GM19099 (cell line): ENCODE results near the gene NETO2.

Experiments
- POLR2A ChIP-seq: IDR thresholded peaks from 3 replicates; pipeline ENCODE4 v1.6.1; 2011; ENCODE audit warnings: low read depth; ENCODE audit not compliant: insufficient read length; ENCODE audit errors: extremely low read depth

Gene NETO2

DNA sequence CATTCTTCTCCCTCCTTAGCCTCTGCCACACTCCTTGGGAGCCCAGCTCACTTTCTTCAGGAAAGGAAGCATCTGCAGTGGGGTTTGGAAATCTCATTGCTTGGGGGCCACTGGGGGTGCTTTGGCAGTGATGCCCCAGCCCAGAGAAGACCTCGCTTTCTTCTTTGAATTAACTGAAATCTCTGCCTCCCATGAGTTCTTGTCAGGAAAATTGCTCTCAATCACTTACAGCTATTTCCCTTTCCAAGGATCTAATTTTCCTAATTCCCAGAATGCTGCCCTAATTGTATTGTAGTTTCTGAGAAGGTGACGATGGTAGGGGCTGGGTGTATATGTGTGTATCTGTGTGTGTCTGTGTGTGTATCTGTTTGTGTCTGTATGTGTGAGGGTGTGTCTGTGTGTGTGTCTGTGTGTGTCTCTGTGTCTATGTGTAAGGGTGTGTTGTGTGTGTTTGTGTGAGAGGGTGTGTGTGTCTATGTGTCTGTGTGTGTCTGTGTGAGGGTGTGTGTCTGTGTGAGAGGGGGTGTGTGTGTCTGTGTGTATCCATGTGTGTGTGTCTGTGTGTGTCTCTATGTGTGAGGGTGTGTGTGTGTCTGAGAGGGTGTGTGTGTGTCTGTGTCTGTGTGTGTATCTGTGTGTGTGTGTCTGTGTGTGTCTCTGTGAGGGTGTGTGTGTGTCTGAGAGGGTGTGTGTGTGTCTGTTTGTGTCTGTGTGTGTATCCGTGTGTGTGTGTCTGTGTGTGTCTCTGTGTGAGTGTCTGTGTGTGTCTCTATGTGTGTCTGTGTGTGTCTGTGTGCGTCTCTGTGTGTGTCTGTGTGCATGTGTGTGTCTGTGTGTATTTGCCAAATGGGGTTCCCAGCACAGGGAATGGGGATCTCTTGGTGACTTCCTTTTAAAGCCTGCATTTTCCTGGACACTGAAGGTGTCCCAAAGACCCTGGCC, 86.8 kb downstream of the NETO2 start:
- TF ChIP-seq POLR2A, result no peak

DNA sequence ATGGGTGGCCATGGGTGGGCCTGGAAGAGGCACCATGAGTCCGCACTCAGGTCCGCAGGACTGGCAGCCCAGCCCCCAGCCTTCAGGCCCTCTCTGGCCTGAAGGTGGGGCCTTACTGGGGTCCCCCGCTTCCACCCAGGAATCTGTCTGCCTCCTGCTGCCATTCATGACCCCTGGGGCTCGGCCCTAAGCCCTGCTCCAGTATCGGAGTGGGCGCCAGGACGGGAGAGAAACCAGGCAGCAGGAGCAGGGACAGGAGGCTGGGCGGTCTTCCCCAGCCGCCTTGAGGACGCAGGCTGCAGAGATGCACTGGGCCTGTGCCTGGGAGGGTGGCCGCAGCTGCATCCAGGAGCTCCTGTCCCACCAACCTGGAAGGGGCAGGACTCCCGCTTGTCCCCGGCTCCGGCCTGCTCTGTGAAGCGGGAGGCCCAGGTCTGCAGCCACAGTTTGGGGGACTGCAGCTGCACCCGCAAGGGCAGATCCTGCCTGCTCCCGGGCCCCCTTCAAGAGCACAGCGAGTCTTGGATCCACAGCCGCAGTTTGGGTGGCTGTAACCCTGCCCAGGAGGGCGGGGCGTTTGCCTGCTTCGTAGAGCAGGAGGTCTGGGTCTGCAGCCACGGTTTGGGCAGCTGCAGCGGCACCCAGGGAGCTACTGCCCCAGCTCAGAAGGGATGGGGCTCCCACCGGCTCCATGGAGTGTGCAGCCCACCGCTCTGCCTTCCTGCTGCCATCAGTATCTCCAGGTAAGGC, 88.4 kb downstream of the NETO2 start:
- TF ChIP-seq POLR2A, result no peak

DNA sequence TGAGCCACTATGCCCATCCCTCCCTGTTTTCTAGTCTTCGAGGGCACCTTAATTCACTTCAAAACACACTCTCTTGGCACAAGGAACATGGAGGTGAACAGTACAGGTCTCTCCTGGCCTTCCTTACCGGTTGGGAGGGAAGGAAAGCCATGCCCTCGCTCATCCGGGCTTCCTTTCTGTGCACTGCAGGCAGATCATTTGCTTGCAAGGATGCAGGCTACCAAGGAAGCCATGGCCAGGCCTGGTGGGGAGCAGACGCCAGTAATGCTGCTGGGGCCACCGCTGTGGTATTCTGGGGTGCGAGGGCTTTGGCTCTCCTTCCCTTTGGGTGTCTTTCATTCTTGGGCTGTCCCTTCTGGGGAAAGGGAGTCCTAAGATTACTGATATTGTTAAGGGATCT, 89.4 kb downstream of the NETO2 start:
- TF ChIP-seq POLR2A, result no peak

DNA sequence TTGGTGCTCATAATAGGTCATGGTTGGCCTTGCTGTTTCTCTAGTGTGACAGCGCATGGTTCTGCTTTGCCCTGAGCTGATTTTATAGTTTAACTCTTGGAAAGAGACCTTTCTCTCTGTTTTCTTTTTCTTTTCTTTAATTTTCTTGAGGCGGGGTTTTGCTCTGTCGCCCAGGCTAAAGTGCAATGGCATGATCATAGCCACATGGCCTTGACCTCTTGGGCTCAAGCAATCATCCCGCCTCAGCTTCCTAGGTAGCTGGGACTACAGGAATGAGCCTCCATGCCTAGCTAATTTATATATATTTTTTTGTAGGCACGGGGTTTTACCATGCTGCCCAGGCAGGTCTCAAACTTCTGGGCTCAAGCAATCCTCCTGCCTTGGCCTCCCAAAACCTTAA, 89.8 kb downstream of the NETO2 start:
- no peak for TF ChIP-seq POLR2A

DNA sequence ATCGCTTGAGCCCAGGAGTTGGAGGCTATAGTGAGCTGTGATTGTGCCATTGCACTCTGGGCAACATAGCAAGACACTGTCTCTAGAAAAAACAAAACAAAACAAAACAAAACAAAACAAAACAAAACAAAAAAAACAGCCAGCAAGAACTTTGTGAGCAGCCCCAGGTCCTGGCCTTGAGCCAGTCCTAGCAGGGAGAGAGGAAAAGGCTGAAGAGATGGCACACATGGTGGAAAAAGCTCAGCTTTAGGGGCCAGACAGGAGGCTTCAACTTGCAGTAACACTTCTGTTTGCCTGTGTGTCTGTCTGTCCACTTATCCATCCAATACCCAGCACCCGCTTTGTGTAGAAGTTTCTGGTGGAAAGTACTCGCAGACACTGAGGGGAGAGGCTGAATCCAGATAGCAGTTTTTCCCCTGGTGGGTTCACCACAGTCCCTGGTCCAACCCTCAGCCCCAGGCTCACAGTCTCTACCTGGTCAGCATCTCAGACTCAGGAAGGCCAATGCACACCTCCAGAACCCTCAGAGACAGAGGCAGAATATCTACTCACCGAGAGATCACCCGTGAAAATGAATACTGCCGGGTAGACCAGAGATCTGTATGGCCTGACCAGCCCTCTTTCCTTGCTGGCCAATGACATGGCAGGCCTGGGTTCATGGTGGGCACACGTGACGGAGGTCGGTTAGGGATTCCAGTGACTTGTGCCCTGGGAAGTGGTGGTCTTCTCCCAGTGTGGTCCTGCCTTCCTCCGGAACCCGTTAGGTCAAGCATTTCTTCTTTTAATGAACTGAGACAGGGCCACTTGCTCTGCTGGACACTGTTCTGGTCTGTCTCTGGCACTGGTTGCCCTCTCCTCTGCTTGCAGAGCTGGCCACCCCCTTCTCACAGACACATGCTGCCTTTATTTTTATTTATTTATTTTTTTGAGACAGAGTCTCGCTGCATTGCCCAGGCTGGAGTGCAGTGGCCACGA, 90.8 kb downstream of the NETO2 start:
- no peak for TF ChIP-seq POLR2A

DNA sequence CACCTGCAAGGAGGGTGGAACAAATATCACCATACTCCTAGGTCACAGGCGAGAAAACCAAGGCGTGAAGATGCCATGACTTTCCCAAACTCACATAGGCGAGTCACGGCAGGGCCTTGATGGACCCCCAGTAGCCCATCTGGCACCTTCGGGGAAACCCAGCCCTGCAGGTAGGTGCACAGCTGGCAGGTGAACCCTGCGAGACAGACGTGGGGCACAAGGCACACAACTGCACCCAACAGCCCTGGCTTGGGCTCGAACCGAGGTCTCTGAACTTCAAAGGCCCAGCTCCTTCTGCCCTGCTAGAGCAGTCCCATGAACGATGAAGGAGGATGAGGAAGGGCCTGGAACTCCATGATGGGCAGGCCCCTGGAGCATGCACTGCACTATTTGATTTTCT, 92.7 kb downstream of the NETO2 start:
- no peak for TF ChIP-seq POLR2A

DNA sequence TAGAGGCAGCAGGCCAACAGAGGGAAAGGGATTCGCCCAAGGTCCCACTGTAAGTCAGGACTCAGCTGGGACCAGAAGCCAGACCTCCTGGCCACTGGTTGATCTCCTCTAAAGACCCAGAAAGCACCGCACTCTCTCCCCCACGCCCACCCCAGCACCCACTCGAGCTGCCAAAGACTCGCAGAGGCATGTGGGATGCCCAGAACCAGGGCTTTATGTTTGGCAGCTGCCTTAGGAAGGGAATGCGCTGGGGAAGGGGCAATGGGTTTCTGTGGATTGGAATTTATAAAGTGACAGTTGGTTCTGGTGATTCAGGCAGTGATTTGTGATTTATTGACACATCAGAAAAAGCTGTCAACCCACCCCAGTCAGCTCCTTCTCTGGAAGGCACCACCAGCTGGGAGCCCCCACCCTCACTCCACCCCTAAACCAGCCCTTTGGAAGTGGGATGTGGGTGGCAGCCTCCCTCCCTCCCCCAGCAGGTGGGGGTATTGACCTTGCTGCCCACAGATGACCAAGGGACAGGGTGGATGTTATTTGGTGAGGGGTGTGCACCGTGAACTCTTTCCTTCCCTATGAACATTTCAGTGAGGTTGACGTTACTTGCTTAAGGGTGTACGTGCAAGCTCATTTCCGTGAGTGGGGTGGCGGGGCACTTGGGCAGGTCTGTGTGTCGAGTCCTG, 93.7 kb downstream of the NETO2 start:
- TF ChIP-seq POLR2A, result no peak

DNA sequence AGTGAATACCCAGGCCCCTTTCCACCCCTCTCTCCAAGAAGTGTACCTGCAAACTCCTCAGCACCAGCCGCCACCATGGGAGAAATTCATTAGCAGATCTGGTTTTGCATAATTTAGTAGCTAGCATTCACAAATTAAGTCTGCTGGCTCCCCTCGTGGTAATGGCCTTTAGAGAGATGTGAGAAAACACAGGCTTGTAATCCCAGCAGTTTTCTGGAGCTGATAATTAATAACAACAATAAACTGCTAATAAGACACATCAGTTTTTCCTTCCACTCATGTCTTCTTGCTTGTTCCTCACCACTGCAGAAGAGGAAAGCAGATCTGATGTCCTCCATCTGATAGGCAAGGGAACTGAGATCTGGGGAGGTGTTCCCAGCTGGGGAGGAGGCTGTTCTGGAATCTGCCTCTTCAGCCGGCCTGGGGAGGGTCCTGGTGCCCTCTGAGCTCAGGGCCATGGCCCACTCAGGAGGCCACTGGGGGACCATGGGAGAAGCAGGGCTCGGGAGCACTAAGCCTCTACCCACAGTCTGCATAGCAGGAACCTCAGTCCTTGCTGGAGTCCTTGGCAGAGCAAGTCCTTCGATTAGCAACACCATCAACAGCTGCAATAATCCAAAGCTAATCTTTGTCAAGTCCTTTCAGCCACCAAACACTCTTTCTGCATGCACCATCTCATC, 96.1 kb downstream of the NETO2 start:
- no peak for TF ChIP-seq POLR2A

DNA sequence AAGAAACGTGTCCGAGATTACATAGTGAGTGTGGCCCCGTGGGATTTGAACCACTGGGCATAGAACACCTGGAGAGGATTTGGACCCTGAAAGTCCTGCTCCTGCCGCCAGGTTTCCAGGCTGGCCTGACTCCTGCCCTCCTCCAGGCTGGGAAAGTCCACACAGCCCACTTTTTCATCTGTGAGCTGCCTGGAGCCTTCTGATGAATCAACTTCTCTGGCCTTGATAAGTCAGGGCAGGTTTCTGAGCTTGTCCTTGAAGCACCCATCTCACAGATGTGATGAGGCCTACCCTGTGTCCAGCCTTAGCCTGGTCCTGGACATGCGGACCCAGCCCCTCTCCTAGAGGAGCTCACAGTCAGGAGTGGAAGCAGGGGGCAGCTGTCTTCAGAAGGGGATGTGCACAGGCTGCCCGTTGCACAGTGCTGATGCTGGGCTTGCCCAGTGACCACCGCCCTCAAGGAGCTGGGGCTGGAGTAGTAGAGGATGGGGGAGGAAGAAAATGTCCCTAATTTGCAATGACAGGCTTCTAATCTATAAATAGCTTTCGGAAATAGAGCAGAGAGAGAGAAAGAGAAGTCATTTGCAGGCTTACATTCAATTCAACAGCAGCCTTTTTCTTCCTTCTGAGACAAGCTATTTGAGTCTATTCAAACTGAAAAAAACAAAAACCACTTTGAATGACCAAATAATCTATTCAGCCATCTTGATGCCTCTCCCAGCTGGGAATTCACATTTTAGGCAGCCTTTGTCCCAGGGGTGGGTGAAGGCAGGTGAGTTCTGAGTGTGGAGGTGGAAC, 96.8 kb downstream of the NETO2 start:
- TF ChIP-seq POLR2A, result no peak

DNA sequence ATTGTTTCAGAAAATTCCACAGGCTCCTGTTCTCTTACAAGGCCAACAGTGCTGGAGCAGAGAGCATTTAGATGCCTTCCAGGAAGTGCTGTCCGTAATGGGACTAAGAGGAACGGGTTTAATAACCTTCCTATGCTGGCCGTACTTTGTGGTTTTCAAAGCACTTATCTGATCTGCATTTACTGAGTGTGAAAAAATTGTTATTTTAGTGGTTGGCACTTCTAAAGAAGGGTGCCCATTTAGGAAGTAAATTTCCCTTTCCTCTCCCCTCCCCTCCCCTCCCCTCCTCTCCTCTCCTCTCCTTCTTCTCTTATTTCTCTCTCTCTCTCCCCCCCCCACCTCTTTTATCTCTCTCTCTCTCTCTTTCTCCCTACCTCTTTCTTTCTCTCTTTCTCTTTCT, 98.3 kb downstream of the NETO2 start:
- TF ChIP-seq POLR2A, result no peak

DNA sequence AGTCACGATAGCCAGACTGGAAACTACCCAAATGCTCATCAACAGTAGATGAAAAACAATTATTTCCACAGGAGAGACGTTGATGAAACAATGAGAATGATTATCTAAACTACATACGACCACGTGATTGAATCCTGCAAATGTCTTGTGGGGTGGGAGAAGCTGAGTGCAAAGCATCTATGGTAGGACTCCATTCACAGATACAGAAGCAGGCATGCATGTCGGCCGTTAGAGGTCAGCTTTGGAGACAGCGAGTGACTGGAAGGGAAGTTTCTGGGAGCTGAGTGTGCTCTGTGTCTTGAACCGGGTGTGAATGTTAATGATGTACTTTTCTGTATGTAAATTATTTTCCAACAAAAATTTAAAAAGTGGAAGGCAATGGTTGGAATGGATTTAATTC, 98.7 kb downstream of the NETO2 start:
- no peak for TF ChIP-seq POLR2A

DNA sequence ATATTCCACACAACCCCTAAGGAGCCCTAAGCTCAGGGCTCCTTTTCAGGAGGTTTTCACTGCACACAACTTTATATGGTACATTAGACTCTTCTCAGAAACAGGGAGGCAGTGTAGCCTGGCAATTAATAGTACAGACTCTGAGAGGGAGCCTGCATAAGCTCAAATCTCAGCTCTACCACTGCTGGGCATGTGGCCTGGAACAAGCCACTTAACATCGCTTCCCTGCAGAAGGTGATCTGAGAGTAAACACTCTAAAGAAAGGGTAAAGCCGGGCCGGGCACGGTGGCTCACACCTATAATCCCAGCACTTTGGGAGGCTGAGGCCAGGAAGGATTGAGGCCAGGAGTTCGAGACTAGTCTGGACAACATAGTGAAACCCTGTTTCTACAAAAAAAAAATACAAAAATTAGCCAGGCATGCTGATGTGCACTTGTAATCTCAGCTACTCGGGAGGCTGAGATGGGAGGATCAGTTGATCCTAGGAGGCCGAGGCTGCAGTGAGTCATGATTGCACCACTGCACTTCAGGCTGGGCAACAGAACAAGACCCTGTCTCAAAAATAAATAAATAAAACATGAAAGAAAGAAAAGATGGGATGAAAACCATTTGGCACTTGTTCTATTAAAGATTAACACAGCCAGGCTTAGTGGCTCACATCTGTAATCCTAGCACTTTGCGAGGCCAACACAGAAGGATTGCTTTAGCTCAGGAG, 99.6 kb downstream of the NETO2 start:
- no peak for TF ChIP-seq POLR2A
